Kidney (tissue), 14 donors: Measurements from ENCODE around the gene ITGAX. TPM values are rescaled to one million over a fixed set of nuclear protein-coding genes. Genes with fewer than 3 reads are reported as not detected.

Experiments used
- DNase-seq, 5 donors: peaks; one replicate each; pipeline ENCODE4 v3.0.0-alpha.2; 2013 to 2020
- FAIRE-seq: peaks from 2 replicates; lab custom pipeline; 2012; peaks lifted over from hg19 to GRCh38; lab: Jason Lieb, UNC
- H3K27ac ChIP-seq, 2 donors: one replicate each; pipeline ENCODE4 v1.7.0; 2013; ENCODE audit warnings: low read depth in 2 of 2, low read length in 2 of 2, inconsistent platforms in 1 of 2
- H3K27me3 ChIP-seq: one replicate; pipeline ENCODE4 v1.7.1; 2013; ENCODE audit warnings: low read length, inconsistent platforms; ENCODE audit not compliant: control insufficient read depth, insufficient read depth
- H3K36me3 ChIP-seq, 3 donors: one replicate each; pipeline versions ENCODE4 v1.7.0 to v1.7.1; 2013; ENCODE audit warnings: low read length in 3 of 3, control low read depth in 1 of 3, inconsistent platforms in 1 of 3; ENCODE audit not compliant: insufficient read depth in 3 of 3, control insufficient read depth in 2 of 3
- H3K4me1 ChIP-seq, 3 donors: one replicate each; pipeline versions ENCODE4 v1.7.0 to v1.7.1; 2013; ENCODE audit warnings: low read length in 3 of 3, inconsistent platforms in 1 of 3, low read depth in 1 of 3; ENCODE audit not compliant: control insufficient read depth in 2 of 3, insufficient read depth in 2 of 3
- H3K4me3 ChIP-seq, 3 donors: one replicate each; pipeline versions ENCODE4 v1.7.0 to v1.8.1; 2013; ENCODE audit warnings: low read length in 3 of 3, control low read depth in 1 of 3, inconsistent platforms in 1 of 3
- H3K9ac ChIP-seq, 3 donors: one replicate each; pipeline versions ENCODE4 v1.7.0 to v1.7.1; 2013; ENCODE audit warnings: low read length in 3 of 3, control low read depth in 1 of 3, inconsistent platforms in 1 of 3
- H3K9me3 ChIP-seq, 3 donors: one replicate each; pipeline versions ENCODE4 v1.7.0 to v1.7.1; 2013; ENCODE audit warnings: low read length in 3 of 3, control low read depth in 1 of 3, inconsistent platforms in 1 of 3; ENCODE audit not compliant: control insufficient read depth in 2 of 3, insufficient read depth in 1 of 3
- intact Hi-C: fragments of 100-400 bp; cut with DNase I; formaldehyde crosslinking; loops from one replicate; pipeline ENCODE4 v1.11.1; 2022
- polyA plus RNA-seq: library from polyadenylated mRNA; stranded (reverse); fragments of 350-450 nt; fragmentation: Illumina TruSeq; extraction: RNeasy Lipid Tissue Mini Kit (QIAGEN cat#74804); gene quantifications from one replicate; pipeline ENCODE4 v1.2.3, GENCODE V29; 2014; ENCODE audit warnings: low read depth, low replicate concordance; ENCODE audit not compliant: insufficient read depth
- total RNA-seq: library from RNA; stranded (reverse); fragmentation: NEBNext Ultra II Directional; extraction: Animal tissue kit (Norgen Biotek cat#: 25700); gene quantifications from one replicate; pipeline ENCODE4 v1.2.1, GENCODE V29; 2021
- TF ChIP-seq, protein P1 (sequence below): IDR thresholded peaks from 3 replicates; pipeline ENCODE4 v1.5.1; 2012; ENCODE audit warnings: mild to moderate bottlenecking, moderate library complexity, borderline replicate concordance; ENCODE audit not compliant: insufficient read depth; ENCODE audit errors: extremely low read depth
- donor health status: control.
- donor health status: control.
- donor health status: control.
- donor health status: control.
- donor health status: control.
- donor health status: DM: yes; HTN: yes; CAD: no.
- donor health status: Normal renal cell carcinoma (clear cell type).

The ITGAX gene
- total and polyA plus RNA-seq, 2 donors from 2014 or later, result 0.37 to 11.9 TPM

GRCh38 chr16:31427441-31428278 is 72.7 kb downstream of the ITGAX start:
- FAIRE-seq, result no peak
- Histone ChIP-seq H3K27ac (no peak overlapping the region), H3K4me1 (peaks cover 0 to 2% (median 0%) of the 10 kb centered on the region in 3 donors), H3K4me3 (peak overlapping the region in 2 of 3 donors; percentile 24 to 29), H3K36me3 (no peaks in the 10 kb centered on the region), H3K9me3 (no peaks in the 10 kb centered on the region), H3K9ac (no peak overlapping the region), H3K27me3 (no peaks in the 10 kb centered on the region)
- TF ChIP-seq, protein P1, sequence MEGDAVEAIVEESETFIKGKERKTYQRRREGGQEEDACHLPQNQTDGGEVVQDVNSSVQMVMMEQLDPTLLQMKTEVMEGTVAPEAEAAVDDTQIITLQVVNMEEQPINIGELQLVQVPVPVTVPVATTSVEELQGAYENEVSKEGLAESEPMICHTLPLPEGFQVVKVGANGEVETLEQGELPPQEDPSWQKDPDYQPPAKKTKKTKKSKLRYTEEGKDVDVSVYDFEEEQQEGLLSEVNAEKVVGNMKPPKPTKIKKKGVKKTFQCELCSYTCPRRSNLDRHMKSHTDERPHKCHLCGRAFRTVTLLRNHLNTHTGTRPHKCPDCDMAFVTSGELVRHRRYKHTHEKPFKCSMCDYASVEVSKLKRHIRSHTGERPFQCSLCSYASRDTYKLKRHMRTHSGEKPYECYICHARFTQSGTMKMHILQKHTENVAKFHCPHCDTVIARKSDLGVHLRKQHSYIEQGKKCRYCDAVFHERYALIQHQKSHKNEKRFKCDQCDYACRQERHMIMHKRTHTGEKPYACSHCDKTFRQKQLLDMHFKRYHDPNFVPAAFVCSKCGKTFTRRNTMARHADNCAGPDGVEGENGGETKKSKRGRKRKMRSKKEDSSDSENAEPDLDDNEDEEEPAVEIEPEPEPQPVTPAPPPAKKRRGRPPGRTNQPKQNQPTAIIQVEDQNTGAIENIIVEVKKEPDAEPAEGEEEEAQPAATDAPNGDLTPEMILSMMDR, result no peak
- peak; percentile 67 to 86 (median 82) for DNase-seq
- intact Hi-C loops, result no loop called here

- no peak for FAIRE-seq
- Histone ChIP-seq H3K4me3 (peak within 1 kb of the TSS in 2 of 3 donors; percentile 24 to 29), H3K9ac (no peak within 1 kb of the TSS), H3K9me3 (no peaks in the 10 kb centered on the region), H3K4me1 (peaks cover 0 to 2% (median 0%) of the 10 kb centered on the region in 3 donors), H3K27ac (no peak within 1 kb of the TSS), H3K36me3 (no peaks in the 10 kb centered on the region), H3K27me3 (no peaks in the 10 kb centered on the region)
- TF ChIP-seq, protein P1, result no peak
- DNase-seq, result no peak
- intact Hi-C loops, result no loop called here
These were observed 73.3 kb downstream of the ITGAX start, which contains the start of gene COX6A2 for GRCh38 chr16:31428279-31428597. Gene COX6A2, minus strand, starts transcription at chr16:31428360. Its CDS starts 35 bp downstream, at chr16:31428325.

GRCh38 chr16:31428638-31429247 is 73.8 kb downstream of the ITGAX start:
- no peak overlapping the region for H3K27ac ChIP-seq
- no peak overlapping the region for H3K9ac ChIP-seq
- no peaks in the 10 kb centered on the region for H3K9me3 ChIP-seq
- FAIRE-seq (no peak), DNase-seq (peak in 1 of 5 donors; percentile 4)
- intact Hi-C loops, result no loop called here
- H3K4me1 ChIP-seq, result peaks cover 0 to 2% (median 0%) of the 10 kb centered on the region in 3 donors
- H3K27me3 ChIP-seq, result no peaks in the 10 kb centered on the region
- TF ChIP-seq, protein P1, result no peak
- H3K4me3 ChIP-seq, result no peak overlapping the region
- no peaks in the 10 kb centered on the region for H3K36me3 ChIP-seq
